ENCODE measurements around the gene PFN1.

PFN1 gene

GRCh38 chr17:4969047-4969550 is 20.8 kb upstream of the PFN1 start:
- intact Hi-C loops (cut with DNase I), result no loop called here
- peak in 11 of 42 donors; percentile 5 to 58 (median 29) for DNase-seq

GRCh38 chr17:4968486-4969046 is 20.2 kb upstream of the PFN1 start:
- intact Hi-C loops (cut with DNase I), result no loop called here
- peak in 15 of 42 donors; percentile 12 to 53 (median 31) for DNase-seq

GRCh38 chr17:4967539-4968485 is 19.5 kb upstream of the PFN1 start, which contains the start of gene SPAG7:
TSS of gene SPAG7 (minus strand) at chr17:4967817. CDS start at chr17:4967804, 13 bp downstream.
- intact Hi-C loops (cut with DNase I), result loop anchor here (2.0 kb wide), 1 partner anchor 19 kb away; the partner anchor contains the start of gene PFN1
- peak; percentile 91 to 98 (median 95) for DNase-seq

GRCh38 chr17:4966844-4967538 is 18.7 kb upstream of the PFN1 start:
- DNase-seq, result peak; percentile 96 to 100 (median 99)
- intact Hi-C loops (cut with DNase I), result loop anchor here (2.0 kb wide), 1 partner anchor 18 kb away; the partner anchor contains the start of gene PFN1

GRCh38 chr17:4965311-4965986 is 17.1 kb upstream of the PFN1 start:
- intact Hi-C loops (cut with DNase I), result no loop called here
- no peak for DNase-seq

GRCh38 chr17:4960279-4960922 is 12.1 kb upstream of the PFN1 start:
- DNase-seq, result no peak
- intact Hi-C loops (cut with DNase I), result no loop called here

GRCh38 chr17:4959261-4959965 is 11.1 kb upstream of the PFN1 start:
- no peak for DNase-seq
- intact Hi-C loops (cut with DNase I), result no loop called here

- no peak for DNase-seq
- intact Hi-C loops (cut with DNase I), result no loop called here
Observed at GRCh38 chr17:4958102-4958501, 9.8 kb upstream of the PFN1 start.

GRCh38 chr17:4956493-4957061 is 8.2 kb upstream of the PFN1 start:
- DNase-seq, result peak in 1 of 42 donors; percentile 39
- intact Hi-C loops (cut with DNase I), result no loop called here

GRCh38 chr17:4955091-4955490 is 6.8 kb upstream of the PFN1 start:
- intact Hi-C loops (cut with DNase I), result no loop called here

GRCh38 chr17:4953451-4953961 is 5.2 kb upstream of the PFN1 start:
- intact Hi-C loops (cut with DNase I), result no loop called here
- no peak for DNase-seq

More at GRCh38 chr17:4955091-4955490, 6.8 kb upstream of the PFN1 start:
- DNase-seq, result no peak

- intact Hi-C loops (cut with DNase I), result no loop called here
- DNase-seq, result no peak
Observed at GRCh38 chr17:4951486-4951885, 3.2 kb upstream of the PFN1 start.

GRCh38 chr17:4950746-4951204 is 2.4 kb upstream of the PFN1 start, which contains the start of gene ENO3:
TSS of gene ENO3 (plus strand) at chr17:4951119. CDS start at chr17:4951830, 711 bp downstream.
- DNase-seq, result no peak
- intact Hi-C loops (cut with DNase I), result no loop called here

- peak in 4 of 42 donors; percentile 12 to 59 (median 38) for DNase-seq
- intact Hi-C loops (cut with DNase I), result no loop called here
Observed at GRCh38 chr17:4950075-4950745, 1.9 kb upstream of the PFN1 start.

GRCh38 chr17:4949321-4950074 is 1.2 kb upstream of the PFN1 start:
- peak in 33 of 42 donors; percentile 26 to 79 (median 47) for DNase-seq

More at GRCh38 chr17:4949321-4950074, 1.2 kb upstream of the PFN1 start:
- intact Hi-C loops (cut with DNase I), result loop anchor here (2.0 kb wide), 1 partner anchor 17 kb away; the partner anchor contains the start of gene SPAG7

Measured in head of caudate nucleus (tissue), 42 donors.